Measurements from ENCODE around the gene GRIK4.

DNA sequence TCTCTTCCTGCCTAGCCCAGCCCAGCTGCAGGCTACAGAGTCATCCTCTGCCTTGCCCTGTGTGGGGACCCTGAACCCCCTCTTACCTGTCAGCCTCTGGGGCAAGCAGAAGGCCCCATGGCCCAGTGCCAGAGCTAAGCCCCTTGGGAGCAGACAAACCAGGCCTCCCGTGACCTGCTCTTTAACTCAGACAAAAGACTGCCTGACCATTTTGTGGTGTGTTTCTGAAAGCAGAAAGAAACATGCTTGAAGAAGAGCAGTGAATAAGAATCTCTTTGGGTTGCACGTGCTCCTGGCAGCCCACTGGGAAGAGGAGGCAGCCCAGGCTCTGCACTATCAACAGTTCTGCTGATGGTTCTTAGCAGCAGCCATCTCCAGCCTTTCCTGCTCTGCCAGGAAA is 118.6 kb downstream of the GRIK4 start:
- no peak for TF ChIP-seq POLR2AphosphoS5 (IDR thresholded peaks at IDR 0.05)
- no peak for TF ChIP-seq EP300 (conservative IDR thresholded peaks at IDR 0.05; ENCODE audit: poor library complexity, severe bottlenecking)
- TF ChIP-seq EZH2 (IDR thresholded peaks at IDR 0.05; ENCODE audit: borderline replicate concordance, insufficient read depth, low read length, poor library complexity, severe bottlenecking), result no peak

All from neural cell (in vitro differentiated cells).